ENCODE data around the gene WASF2.

DNA sequence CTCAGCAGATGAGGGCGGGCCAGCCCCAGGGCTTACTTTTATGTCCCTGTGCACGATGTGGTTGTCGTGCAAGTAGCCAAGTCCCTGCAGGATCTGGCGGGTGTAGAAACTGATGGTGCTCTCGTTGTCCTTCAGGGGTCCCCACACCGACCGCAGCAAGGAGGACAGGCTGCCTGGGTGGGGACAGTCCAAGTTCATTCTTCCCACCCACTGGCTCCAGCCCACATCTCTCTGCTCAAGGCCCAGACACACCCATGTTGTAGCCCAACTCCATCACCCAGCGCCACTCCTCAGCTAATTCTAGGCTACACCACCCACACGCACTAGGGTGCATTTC lies 130.2 kb downstream of the WASF2 start:
- TF ChIP-seq, protein P1, sequence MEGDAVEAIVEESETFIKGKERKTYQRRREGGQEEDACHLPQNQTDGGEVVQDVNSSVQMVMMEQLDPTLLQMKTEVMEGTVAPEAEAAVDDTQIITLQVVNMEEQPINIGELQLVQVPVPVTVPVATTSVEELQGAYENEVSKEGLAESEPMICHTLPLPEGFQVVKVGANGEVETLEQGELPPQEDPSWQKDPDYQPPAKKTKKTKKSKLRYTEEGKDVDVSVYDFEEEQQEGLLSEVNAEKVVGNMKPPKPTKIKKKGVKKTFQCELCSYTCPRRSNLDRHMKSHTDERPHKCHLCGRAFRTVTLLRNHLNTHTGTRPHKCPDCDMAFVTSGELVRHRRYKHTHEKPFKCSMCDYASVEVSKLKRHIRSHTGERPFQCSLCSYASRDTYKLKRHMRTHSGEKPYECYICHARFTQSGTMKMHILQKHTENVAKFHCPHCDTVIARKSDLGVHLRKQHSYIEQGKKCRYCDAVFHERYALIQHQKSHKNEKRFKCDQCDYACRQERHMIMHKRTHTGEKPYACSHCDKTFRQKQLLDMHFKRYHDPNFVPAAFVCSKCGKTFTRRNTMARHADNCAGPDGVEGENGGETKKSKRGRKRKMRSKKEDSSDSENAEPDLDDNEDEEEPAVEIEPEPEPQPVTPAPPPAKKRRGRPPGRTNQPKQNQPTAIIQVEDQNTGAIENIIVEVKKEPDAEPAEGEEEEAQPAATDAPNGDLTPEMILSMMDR (IDR thresholded peaks at IDR 0.05) = no peak
- TF ChIP-seq POLR2A (IDR thresholded peaks at IDR 0.05) = no peak
